Brain microvascular endothelial cell (primary cell): Measurements from ENCODE around the gene ING4.

Source experiments
- DNase-seq: peaks from one replicate; pipeline ENCODE4 v3.0.0-alpha.2; 2020
- H3K27ac ChIP-seq: fragments of 250-450 bp; sonication (Bioruptor Pico); 2 replicates; pipeline ENCODE4 v1.5.1; 2020; ENCODE audit warnings: mild to moderate bottlenecking, moderate library complexity
- H3K27me3 ChIP-seq: fragments of 250-450 bp; sonication (Bioruptor Pico); replicated peaks from 2 replicates; pipeline ENCODE4 v1.5.1; 2020; ENCODE audit warnings: mild to moderate bottlenecking
- H3K36me3 ChIP-seq: fragments of 250-450 bp; sonication (Bioruptor Pico); replicated peaks from 2 replicates; pipeline ENCODE4 v1.5.1; 2020; ENCODE audit warnings: mild to moderate bottlenecking
- H3K4me3 ChIP-seq: 2 replicates; pipeline ENCODE4 v1.5.1; 2011; ENCODE audit warnings: low read depth, mild to moderate bottlenecking, control low read depth, low read length, moderate library complexity
- in situ Hi-C: cut with HindIII; loops from 2 replicates; pipeline ENCODE4 v1.10.0; 2017; ENCODE audit warnings: low sequenced_read_pairs, low pct_ligation_motif_present
- TF ChIP-seq, protein P1 (sequence below): IDR thresholded peaks from 2 replicates; pipeline ENCODE4 v1.5.1; 2011; ENCODE audit warnings: low read depth, mild to moderate bottlenecking, moderate library complexity, low read length, control low read depth, inconsistent platforms; ENCODE audit errors: missing control alignments

The ING4 gene

DNA sequence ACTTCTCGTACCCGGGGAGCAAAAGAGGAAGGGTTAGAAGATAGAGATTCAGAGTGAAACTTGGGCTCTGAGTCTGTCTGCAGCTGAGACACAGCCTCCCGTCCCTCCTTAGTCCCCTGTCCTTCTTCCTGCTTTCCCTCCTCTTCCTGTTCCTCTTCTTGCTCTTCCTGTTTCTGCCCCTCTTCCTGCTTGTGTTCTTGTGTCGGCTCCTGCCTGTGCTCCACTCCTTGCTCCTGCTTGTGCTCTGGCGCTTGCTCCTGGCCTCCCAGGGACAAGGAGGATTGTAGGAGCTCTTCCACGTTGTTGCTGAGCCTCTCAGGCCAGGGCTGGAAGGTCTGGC lies 18.7 kb downstream of the ING4 start:
- TF ChIP-seq, protein P1, sequence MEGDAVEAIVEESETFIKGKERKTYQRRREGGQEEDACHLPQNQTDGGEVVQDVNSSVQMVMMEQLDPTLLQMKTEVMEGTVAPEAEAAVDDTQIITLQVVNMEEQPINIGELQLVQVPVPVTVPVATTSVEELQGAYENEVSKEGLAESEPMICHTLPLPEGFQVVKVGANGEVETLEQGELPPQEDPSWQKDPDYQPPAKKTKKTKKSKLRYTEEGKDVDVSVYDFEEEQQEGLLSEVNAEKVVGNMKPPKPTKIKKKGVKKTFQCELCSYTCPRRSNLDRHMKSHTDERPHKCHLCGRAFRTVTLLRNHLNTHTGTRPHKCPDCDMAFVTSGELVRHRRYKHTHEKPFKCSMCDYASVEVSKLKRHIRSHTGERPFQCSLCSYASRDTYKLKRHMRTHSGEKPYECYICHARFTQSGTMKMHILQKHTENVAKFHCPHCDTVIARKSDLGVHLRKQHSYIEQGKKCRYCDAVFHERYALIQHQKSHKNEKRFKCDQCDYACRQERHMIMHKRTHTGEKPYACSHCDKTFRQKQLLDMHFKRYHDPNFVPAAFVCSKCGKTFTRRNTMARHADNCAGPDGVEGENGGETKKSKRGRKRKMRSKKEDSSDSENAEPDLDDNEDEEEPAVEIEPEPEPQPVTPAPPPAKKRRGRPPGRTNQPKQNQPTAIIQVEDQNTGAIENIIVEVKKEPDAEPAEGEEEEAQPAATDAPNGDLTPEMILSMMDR, result no peak
- H3K27ac ChIP-seq, result no peak overlapping the region
- in situ Hi-C loops, result no loop called here
- H3K36me3 ChIP-seq, result peaks cover 2% of the 10 kb centered on the region
- no peaks in the 10 kb centered on the region for H3K27me3 ChIP-seq
- no peak overlapping the region for H3K4me3 ChIP-seq
- no peak for DNase-seq

DNA sequence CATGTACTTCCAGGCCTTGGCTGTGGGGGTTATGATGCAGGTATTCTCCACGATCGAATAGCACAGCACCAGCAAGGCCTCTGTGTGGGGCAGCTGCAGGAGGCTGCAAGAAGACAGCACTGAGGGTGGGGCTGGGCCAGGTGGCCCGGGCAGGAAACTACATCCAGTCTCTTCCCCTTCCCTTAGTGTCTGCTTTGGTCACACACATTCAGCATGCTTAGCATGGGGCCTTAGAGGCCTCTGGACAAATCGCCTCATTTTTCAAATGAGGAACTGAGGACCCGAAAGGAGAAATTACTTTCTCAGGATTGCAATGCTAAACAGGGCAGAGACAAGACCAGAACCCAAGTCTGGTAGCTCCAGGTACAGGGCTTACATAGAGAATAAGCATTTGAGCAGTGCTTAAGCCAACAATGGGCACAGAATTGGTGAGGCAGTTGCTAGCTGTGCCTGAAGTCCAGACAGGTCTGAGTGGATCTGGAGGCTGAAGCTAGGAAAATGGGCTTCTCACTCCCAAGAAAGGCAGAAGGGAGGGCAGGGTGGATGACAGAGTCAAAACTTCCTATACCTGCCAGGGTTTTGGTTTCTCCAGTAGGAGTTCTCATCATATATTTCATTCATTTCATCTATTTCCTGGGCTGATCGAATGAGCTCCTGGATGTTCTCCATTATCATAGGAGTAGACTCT lies 19.2 kb downstream of the ING4 start:
- in situ Hi-C loops, result no loop called here
- Histone ChIP-seq H3K4me3 (no peak overlapping the region), H3K36me3 (peaks cover 2% of the 10 kb centered on the region), H3K27me3 (no peaks in the 10 kb centered on the region), H3K27ac (no peak overlapping the region)
- TF ChIP-seq, protein P1, result no peak
- DNase-seq, result no peak

DNA sequence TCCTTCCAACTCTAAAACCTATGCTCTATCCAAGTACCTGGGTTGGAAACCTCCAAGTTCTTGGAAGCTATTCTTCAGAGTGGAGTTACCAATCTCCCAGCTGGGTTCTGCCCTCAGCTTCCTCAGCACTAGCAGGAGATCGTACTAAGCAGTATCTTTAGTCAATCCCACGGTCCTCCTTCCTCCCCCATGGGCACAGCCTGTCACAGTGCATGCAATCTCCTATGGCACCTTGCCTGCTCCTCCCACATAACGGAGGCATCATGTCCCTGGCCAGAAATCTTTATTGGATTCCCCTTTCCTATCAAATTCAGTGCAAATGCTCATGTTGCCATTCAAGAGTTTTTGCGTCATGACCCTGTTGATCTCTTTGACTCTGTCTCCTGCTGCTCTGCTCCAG lies 21.8 kb downstream of the ING4 start:
- H3K27ac ChIP-seq, result no peak overlapping the region
- in situ Hi-C loops, result no loop called here
- no peak overlapping the region for H3K4me3 ChIP-seq
- DNase-seq, result no peak
- H3K36me3 ChIP-seq, result no peaks in the 10 kb centered on the region
- no peaks in the 10 kb centered on the region for H3K27me3 ChIP-seq
- TF ChIP-seq, protein P1, result no peak

DNA sequence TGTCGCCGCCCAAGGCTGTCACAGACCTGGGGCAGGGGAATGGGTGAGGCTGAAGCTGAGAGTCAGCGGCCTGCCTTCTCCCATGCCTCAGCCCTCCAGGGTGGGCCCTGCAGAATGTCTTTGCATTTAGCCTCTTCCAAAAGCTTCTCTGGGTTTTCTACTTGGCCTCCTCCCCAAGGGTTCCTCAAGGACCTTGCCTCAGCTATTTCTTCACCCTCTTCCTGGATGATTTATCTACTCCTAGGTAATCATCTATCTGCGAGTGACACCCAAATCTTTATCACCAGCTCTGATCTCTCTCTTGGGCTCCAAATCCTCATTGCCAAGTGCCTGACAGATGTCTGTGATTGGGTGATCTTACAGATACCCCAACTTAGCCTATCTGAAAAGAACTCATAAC lies 22.4 kb downstream of the ING4 start:
- TF ChIP-seq, protein P1, result no peak
- no peaks in the 10 kb centered on the region for H3K36me3 ChIP-seq
- H3K27me3 ChIP-seq, result no peaks in the 10 kb centered on the region
- in situ Hi-C loops, result no loop called here
- H3K4me3 ChIP-seq, result no peak overlapping the region
- H3K27ac ChIP-seq, result no peak overlapping the region
- no peak for DNase-seq

DNA sequence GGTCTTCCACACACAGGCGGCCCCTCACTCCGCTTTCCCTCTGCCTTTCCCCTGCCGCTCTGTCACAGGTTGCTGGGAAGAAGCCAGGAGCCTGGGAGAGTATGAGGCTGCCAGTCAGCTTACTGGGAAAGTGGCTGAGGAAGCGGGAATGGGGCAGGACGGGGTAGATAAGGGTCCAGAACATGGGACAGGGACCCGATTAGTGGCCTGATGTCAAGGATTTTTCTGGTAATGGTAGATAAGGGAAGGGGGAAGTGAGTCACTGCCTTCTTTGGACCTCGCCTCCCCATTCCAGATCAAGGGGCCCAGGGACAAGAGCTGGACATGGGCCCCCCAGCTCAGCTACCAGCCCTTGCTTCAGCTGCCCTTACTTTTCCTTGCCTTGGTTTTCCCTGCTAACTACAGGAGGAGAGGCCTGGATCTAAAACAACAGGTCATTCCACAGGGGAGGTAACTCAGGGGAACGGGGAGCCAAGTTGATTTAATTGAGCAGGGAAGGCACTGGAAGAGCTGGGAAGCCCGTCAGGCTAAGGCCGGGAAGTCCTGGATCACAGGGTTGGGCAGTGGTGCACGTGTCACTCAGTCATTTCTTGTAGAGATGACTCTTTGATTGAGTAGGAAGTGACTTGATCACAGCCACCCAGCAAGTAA lies 23.6 kb downstream of the ING4 start:
- Histone ChIP-seq H3K4me3 (no peak overlapping the region), H3K36me3 (no peaks in the 10 kb centered on the region), H3K27ac (no peak overlapping the region), H3K27me3 (no peaks in the 10 kb centered on the region)
- no peak for DNase-seq
- in situ Hi-C loops, result no loop called here
- TF ChIP-seq, protein P1, result no peak

DNA sequence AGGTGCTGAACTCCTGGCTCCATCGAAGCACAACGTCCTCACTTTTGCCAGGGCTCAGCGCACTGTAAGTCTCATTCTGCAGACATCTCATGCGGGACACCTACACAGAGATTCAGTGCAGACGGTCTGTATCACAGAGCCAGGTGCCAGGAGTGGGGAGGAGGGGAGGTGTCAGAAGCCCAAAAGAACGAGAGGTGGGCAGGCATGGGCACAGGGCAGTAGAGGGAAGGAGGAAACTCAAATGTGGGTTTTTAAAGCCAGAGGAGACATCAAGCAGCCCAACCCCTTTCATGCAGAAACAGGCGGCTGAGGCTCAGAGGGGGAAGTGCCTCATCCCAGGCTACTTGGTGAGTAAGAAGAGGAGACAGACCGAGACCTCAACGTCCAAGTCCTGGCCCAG lies 24.6 kb downstream of the ING4 start:
- TF ChIP-seq, protein P1, result no peak
- in situ Hi-C loops, result no loop called here
- H3K27ac ChIP-seq, result no peak overlapping the region
- H3K27me3 ChIP-seq, result no peaks in the 10 kb centered on the region
- H3K36me3 ChIP-seq, result no peaks in the 10 kb centered on the region
- DNase-seq, result no peak
- H3K4me3 ChIP-seq, result no peak overlapping the region
